Stimulated activated CD8-positive, alpha-beta memory T cell treated with anti-CD3 and anti-CD28 coated beads, Interleukin-7, amount 100 ng/mL, for 48 hours (primary cell): Measurements from ENCODE around the gene SPATC1L.

Experiments used
- DNase-seq, 2 donors: peaks; one replicate each; pipeline ENCODE4 v3.0.0-alpha.2; 2020; ENCODE audit warnings: low read depth in 1 of 2; ENCODE audit errors: extremely low read depth in 1 of 2

Gene SPATC1L

DNA sequence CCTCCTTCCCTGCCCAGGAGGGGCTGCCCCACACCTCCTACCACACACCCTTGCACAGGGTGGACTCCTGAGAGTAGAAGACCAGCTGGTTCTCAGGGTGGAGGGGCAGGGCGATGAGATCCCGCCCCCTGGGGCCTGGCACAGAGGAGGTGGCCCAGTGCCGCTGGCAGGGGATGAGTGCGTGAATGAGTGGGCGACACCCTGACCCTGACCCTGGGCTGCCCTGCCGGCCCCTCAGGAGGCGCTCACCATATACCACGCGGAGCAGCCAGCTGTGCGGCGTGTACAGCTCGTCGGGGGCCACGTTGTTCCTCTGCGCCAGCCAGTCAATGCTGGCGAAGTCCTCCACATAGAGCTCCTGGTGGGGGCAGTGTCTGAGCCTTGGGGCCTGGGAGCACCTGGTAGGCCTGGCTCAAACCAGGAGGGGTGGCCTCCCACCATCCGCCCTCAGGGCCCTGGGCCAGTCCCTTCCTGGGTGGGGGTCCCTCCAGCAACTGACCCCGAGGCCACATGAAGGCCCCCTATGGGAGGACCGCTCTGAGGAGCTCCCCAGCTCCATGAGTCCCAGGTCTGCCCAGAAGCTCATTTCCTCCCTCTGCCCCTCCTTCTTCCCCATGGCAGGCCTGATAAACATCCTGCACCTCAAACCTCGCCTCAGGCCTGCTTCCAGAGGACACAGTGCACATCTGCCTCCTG, 31.3 kb upstream of the SPATC1L start:
- DNase-seq, result no peak

DNA sequence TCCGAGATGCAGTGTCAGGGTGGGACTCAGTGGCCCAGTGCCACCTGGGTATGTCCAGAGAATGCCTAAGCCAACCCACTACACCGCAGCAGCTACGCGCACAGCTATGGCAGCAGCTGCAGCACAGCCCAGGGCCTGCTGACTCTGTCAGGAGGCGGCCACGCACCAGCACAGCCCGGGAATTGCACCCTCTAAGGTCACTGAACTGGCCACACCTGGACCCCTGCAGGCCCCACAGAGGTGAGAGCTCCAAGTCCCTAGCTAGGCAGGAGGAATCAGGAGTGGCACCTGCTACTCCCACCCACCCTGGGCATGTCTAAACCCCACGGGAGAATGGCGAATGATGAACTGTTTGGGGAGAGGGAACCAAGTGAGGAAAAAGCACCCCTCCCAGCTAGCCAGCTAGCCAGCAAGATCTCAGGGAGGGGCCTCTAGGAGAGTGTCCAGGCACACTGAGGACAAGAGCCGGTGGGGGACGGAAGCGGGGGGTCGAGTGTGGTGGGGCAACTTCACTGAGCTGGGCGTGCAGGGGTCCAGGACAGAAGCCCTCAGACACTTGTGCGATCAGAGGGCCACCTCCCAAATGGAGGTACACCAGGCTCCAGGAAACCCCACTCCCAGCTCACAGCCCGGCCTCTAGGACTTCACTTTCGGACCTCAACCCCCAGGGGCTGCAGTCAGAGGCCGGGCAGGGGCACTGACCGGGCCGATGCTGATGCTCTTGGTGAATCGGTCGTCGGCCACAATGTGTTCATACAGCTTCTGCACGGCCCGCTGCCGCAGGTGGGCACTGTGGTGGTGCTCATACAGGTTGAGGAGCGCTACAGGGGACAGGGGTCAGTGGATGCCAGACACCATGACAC, 30.4 kb upstream of the SPATC1L start:
- DNase-seq, result no peak

DNA sequence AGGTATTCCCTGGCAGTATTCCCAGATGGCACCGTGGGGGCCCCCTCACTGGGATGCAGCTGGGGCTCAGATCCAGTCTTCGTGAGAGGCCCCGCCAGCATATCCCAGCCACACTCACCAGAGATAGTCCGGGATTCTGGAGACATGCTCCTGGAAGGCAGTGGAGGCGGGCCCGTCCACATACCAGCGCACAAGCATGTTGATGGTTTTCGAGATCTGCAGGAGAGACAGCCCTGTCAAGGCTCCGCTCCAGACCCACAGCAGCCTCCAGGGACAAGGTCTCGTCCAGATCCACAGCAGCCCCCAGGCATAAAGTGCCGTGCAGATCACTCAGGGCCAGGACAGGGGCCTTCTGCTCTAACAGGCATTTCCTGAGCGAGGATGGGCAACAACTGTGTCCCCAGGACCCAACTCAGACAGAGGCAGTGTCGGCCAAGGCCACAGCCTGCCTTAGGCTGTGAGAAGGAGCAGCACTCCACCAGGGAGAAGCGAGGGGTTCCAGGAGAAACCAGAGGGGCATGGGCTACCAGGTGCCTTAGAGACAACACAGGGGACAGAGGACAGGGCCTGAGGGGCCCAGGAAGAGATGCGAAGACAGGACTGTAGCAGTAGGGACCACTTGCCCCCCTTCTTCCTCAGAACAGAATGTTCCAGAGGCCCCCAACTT, 29.5 kb upstream of the SPATC1L start:
- DNase-seq, result no peak

DNA sequence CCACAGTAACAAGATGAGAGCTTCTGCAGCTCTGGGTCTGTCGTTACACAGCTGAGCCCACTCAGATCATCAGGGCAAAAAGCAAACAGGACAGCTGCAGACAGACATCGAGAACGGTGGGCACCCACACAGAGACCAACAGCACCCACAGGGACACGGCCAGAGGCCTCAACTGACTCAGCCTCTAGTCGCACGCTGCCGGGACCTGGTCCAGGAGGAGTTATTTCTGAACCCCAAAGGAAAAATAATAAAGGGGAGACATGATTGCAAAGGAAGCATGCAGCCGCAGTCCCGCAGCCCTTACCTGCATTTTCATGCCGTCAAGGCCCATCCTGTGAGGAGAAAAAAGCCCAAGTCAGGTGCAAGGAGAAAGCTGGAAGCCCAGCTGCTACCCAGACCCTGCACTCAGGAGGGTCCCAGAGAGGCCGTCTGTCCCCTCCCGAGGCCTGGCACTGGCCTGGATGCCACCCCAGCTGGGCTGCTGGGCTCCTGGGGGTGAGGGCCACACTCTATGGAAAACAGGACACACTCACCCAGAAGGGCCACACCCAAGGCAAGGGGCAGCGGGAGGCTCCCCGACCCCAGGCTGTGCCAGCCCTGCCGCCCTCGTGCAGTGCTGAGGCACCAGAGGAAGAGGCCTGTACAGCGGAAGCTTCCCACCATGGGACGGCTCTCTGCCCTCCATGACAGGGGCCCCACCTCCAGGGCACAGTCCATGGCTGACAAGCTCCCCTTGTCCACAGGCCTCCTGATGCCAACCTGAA, 28.6 kb upstream of the SPATC1L start:
- no peak for DNase-seq

DNA sequence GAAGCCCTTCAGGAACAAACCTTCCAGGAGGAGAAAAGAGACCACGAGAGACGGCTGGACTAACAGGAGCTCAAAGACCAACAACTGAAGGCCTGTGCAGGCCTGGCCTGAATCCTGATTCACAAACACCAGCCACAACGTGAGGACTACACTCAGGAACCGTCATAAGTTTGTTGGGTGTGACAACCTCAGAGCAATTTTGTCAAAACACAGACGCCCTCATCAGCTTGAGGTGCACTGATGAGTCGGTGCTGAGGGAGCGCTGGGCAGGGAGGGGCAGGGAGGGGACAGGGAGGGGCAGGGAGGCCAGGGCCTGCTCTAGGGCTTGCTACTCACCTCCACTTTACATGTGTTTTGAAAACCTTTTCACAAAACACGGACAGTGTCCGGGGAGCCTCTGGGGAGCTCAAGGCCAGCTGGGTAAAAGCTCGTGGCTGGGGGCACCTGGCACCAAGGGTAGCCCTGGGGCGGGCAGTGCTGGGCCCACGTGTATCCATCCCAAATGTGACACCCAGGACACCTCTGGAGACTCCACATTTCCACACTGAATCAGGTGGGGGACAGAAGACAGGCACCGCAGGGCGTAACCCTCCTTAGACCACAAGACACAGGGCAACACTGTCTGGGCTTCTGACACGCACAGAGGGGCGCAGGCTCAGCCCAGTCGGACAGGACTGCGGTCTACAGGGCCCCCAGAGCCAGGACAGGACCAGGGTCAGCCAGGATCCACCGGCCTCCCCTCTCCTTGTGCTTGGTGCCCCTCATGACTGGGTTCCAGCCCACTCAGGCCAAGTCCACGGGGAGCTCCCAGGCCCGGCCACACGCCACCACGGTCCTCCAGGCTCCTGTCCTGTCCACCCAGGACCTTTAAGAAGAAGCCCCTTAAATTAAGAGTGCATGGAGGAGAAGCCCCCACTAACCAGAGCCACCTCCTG, 27.8 kb upstream of the SPATC1L start:
- no peak for DNase-seq

DNA sequence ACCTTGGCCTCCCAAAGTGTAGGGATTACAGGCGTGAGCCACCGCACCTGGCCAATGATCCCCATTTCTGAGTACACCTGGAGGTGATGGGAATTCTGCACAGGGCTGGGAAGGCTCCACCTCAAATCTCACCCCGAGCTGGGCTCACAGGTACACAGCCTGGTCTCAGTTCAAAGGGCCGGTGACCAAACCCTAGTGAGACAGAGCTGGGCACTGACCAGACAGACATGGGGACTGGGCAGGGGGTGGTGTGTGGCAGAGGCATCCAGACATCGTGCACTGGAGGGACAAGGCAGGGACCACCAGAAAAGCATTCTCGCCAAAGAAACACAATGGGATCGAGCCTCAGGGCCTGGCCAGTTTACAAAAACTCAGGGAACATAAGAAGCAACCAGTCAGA, 27.1 kb upstream of the SPATC1L start:
- no peak for DNase-seq

DNA sequence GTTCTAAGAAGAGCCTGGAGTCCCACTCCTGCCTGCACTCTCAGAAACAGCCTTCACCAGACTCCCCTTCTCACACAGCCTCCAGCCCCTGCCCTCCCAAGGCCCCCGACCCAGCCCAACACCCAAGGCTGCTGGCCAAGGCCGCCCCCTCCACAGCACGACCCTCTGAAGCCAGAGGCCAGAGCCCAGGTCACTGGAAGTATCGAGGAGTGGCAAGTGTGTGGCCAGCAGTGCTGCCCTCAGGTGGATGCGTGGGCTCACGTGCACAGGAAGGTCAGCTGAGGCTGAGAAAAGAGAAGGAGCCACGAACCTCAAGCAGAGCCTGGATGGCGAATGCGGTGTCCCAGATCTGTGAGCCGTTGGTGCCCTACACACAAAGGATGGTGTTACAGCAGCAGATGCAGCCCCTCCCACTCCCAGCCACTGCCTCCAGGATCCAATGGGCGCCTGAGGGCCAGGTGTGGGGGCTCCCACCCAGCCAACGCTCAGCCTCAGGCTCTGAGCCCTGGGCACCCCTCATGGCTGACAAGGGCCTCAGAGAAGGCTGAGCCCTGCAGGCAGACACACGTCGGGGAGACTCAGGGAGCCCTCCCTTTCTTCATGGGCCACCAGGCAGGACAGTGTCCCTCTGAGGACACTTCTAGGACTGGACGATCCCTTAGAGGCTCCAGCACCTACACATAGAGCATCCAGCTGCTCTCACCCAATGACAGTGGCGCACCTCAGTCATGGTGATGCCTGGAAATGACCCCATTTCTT, 26.3 kb upstream of the SPATC1L start:
- DNase-seq, result no peak

DNA sequence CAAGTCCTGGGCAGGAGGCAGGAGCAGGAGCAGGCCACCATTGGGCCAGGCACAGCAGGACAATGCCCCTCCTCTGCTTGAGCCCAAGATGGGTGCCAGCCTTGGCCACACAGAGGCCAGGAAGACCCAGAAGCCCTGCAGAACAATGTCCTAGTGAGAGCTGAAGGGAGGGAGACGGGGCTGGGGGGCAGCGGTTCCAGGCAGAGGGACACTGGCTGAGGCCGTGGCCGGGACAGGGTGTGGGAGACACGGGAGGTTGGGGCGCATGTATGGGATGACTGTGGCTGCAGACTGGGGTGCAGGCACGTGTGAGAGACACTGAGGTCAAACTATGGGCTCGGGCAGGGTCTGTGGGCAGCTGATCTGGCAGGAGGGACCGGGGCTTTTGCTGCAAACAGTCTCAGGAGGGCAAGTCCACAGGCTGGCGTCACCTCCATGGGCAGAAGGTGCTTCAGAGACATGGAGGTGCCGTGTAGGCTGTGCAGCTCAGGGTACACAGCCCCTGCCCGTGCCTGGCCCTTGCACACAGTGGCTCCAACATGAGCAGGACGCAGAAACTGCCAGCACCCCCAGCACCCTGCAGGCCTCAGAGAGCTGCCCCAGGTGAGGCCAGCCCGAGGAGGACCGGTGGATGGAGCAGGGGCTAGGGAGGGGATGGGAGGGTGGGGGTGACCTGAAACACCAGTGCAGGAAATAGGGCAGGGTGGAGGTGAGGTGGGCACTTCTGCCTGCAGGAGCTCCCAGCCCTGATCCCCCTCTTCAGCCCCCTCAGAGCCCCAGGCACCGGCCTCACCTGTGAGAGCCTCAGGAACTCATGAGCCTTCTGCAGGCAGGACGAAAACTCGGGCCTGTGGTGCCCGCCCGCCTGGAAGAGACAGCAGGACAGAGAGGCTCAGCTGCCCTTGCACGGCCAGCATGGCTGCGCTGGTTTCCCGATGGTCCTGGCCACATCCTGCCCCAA, 24.8 kb upstream of the SPATC1L start:
- no peak for DNase-seq

DNA sequence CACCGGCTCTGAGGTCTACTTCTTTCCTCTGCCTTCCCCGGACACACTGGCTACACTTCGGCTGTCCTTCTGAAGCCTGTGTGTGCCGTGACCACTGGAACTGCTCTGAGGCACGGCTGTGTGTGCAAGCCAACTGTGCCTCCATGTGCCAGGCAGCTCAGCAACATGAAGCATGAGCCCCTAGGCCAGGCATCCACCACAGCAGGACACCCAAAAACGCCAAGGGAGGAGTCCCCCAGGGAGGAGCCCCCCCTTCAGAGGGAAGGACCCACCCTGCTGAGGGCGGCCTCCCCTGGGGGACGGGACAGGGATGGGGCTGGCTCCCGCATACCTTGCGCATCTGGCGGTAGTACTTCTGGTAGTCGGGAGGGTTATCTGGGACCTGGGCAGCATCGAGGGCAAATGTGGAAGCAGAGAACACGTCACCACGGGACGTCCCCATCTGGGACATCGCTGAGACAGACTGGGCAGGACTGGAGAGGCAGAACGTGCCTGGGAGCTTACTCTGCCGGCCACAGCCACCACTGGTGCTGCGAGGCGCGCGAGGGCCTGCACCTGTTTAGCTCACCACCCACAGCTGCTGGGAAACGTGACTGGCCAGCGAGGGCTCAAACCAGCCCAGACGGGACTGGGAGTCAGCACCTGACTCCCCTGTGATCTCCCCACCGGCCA, 23.8 kb upstream of the SPATC1L start:
- no peak for DNase-seq

DNA sequence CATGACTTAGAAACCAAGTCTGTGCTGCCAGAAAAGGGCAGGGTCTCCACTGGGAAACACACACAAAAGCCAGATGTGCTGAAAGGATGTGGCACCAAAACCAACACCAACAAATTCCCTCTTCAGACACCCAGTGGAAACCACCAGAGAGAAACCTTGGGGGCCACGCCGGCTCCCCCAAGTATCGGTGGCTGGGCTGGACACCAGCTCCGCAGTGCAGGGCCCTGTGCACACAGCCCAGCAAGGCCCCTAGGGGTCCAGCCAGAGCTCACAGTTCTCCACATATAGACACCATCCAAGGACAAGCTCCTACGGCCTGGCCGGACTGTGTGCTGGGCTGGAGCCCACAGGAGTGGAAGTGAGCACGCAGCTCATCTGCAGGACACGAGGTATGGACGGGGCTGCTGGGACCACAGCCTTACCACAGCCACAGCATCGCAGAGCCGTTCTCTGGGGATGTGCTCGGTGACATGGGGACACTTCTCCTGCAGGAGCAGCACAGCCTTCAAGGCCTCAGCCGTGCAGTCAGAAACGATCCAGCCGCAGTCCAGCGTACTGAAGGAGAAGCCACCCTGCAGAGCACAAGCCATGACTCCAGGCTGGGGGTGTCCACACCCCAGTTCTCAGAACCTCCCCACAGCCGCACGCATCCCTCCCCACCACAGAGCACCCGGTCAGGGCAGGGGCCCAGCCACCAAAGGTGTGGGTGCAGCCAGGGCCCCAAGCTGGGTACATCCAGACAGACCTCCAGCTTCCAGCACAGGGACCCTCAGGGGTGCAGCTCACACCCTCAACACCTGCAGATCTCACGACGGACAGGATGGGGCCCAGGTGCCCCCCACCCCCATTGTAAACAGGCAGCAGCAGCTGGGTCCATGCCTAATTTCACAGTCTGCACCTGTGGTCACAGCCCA, 23.0 kb upstream of the SPATC1L start:
- no peak for DNase-seq

DNA sequence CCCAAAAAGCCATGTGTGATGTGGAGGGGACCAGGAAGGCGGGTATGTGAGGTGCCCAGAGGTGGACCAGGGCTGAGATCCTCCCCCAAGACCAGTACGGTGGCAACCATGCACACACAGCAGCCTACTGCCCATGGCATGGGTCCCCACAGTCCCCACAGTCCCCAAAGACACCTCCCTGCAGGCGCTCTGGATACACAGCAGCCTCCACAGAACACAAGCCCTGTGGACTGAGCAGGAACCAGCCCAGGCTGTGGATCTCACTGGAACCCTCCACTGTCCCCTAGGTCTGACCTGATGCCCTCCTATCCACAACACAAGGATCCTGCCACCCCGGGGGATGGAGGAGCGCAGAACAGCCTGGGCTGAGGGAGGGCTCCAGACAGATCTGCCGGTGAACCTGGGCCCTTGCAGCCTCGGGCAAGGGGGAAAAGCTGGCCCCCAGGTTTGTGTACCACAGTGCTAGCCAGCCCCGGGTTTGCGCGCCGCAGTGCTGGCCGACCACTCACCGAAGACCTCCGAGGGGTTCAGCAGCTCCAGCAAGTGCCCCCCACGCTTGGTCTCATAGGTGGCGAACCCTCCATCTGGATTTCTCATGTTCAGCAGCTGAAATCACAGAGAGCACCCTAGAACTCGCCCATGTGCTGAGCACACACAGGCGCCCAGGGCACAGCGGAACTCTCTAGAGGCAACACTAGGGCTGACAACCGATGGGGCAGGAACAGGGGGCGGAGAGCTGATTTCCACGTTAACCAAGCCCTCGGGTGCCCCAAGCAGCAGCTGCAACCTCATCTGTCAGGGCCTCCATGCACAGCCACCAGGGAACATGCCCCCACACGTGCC, 22.1 kb upstream of the SPATC1L start:
- DNase-seq, result no peak

DNA sequence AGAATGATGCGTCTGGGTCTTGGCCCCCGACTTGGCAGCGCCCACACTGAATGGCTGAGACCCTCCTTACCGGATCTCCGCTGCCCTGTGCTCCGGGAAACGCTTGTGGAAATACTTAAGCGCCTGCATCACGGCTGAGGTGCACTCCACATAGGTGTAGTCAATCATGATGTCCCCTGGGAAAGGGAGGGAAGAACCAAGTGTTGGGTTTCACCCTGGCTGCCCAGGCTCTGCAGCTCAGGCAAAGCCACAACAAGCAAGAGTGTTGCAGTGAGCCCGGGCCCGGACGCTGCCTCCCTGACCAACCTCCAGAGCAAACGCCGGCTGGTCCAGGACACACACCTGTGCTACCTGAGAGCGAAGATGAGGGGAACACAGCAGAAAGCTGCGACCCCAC, 21.5 kb upstream of the SPATC1L start:
- DNase-seq, result no peak

DNA sequence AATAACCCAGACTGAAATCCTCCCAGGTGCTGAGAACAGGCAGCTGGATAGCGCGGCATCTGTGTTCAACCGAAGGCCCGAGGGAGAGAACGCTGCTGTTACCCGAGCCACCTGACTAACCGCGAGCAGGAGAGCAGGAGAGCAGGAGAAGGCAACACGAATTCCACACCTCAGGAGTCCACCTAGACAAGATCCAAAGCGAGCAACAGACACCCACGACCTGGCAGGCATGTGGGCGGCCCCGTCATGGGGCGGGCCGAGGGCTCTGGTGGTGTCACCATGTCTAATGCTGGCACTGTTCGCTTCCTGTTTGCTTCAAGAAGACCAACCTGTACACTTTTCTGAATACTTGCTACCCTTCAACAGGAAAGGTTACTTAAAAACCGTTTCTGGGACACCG, 20.9 kb upstream of the SPATC1L start:
- DNase-seq, result no peak

DNA sequence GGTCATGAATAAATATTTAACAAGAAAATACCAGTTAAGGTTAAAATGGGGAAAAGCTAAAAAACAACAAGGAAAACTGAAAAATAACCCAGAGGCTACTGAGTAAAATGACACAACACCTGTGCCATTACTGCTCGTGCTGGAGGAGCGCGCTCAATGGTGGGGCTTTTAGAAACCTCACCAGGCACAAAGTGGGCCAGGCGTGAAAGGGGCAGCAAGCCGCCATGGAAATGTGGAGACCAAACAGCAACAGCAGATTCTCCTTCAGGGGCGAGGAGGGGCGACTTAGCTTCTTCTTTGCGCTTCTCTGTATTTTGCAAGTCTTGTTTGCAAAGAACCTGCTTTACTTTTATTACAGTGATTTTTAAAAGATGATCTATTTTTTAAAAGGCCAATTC, 18.9 kb upstream of the SPATC1L start:
- no peak for DNase-seq

DNA sequence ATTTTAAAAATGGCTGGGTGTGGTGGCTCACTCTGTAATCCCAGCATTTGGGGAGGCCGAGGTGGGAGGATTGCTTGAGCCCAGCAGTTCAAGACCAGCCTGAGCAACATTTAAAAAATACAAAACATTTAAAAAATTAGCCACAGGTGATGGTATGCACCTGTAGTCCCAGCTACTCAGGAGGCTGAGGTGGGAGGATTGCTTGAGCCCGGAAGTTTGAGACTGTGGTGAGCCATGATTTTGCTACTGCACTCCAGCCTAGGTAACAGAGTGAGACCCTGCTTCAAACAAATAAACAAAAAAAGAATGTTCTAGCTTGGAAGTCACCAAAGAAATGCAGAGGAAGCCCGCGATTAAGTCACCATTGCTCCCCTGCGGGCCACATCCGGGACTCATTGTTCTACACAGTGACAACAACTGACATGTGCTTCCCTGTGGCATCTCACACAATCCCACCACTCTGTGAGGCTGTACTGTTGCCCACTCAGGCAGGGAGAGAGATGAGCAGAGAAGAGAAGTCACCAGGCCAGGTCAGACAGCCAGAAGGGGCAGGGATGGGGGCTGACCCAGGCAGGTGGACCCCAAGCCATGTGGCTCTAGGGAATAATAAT, 18.4 kb upstream of the SPATC1L start:
- DNase-seq, result no peak
